NCI-H2196 (cell line): ENCODE measurements around the gene UBAP1L.
"Not testable (repeated sequence)": the region's sequence is repeated elsewhere in the genome, so short reads cannot be mapped to it uniquely, and the experiment has no call there.

Source experiments
- DNase-seq: peaks from one replicate; lab custom pipeline; 2025; ENCODE audit not compliant: unreplicated experiment; lab: John Stamatoyannopoulos, UW

Gene UBAP1L

GRCh38 chr15:65100442-65100841 is 14.6 kb downstream of the UBAP1L start:
- DNase-seq: no peak

DNA sequence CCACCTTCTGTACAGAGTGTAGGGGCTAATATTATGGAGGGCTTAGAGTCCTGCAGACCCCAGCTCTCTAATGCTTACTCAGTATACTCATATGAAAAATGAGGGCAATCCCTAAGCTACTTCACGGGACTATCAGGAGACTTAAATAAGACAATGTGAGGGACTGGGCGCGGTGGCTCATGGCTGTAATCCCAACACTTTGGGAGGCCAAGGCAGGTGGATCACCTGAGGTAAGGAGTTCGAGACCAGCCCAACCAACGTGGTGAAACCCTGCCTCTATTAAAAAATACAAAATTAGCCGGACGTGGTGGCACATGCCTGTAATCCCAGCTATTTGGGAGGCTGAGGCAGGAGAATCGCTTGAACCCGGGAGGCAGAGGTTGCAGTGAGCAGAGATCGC is 15.2 kb downstream of the UBAP1L start:
- not testable (repeated sequence) for DNase-seq

DNA sequence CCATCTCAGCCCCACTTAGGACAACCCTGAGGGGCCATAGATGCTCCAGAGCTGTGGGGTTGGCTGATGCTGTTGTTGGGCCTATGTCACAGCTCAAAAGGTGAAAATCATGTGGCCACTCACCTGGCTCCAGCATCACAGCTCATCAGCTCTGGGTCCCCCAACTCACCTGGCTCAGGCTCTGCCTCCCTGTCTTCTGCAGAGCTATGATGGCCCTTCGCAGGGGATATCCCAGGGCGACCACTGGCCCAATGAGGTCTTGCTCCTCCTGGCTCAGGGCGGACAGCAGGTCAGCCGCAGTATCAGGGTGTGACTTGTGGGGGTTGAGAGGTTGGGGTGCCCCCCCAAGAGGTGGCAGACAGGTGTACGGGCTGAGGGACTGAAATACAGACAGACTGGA is 15.7 kb downstream of the UBAP1L start:
- no peak for DNase-seq

GRCh38 chr15:65097651-65098263 is 17.2 kb downstream of the UBAP1L start:
- no peak for DNase-seq

GRCh38 chr15:65096481-65097385 is 18.3 kb downstream of the UBAP1L start:
- DNase-seq: no peak

- no peak for DNase-seq
These were observed 19.3 kb downstream of the UBAP1L start for GRCh38 chr15:65095747-65096104.

DNA sequence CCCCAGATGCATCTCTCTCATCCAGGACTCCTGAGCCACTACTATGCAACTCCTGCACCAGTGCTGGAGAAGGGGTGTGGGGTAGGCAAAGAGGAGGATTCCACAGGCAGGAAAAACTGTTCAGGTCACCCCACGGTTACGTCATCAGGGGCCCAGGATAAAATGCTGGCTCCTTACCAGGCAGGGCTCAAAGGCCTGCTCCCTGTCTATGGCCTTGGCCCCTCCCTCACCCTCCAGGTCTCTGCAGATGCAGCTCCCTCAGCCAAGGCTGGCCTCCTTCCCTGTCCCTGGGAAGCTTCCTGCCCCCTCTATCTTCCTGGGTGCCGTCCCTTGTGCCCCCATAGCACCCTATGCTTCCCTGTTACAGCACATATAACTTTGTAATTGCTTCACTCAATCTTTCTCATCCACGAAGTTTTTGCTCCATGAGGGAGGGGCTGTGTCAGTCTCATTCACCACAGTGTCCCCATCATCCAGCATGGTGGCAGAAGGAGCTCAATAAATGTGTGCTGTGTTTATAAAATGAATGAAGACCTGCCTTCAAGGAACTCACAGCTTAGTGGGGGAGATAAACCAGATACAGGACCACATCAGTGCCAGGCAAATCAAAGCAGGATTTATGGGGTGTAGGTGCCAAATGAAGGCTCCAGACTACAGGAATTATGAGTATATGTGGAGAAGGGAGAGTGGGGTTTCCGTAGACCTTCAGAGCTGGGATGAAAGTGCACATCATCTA is 19.8 kb downstream of the UBAP1L start:
- DNase-seq: no peak

GRCh38 chr15:65094294-65094995 is 20.6 kb downstream of the UBAP1L start:
- no peak for DNase-seq

DNA sequence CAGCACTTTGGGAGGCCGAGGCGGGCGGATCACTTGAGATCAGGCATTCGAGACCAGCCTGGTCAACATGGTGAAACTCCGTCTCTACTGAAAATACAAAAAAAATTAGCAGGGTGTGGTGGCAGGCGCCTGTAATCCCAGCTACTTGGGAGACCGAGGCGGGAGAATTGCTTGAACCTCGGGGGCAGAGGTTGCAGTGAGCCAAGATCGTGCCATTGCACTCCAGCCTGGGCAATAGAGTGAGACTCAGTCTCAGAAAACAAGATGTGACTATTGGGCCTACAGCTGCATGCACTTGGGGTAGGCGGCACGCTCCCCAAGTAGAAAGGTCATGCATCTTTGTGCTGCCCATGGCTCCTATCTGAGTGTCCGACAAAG is 21.2 kb downstream of the UBAP1L start:
- not testable (repeated sequence) for DNase-seq

GRCh38 chr15:65092911-65093792 is 21.8 kb downstream of the UBAP1L start:
- DNase-seq: no peak

- no peak for DNase-seq
These were observed 22.8 kb downstream of the UBAP1L start for GRCh38 chr15:65091946-65092770.

DNA sequence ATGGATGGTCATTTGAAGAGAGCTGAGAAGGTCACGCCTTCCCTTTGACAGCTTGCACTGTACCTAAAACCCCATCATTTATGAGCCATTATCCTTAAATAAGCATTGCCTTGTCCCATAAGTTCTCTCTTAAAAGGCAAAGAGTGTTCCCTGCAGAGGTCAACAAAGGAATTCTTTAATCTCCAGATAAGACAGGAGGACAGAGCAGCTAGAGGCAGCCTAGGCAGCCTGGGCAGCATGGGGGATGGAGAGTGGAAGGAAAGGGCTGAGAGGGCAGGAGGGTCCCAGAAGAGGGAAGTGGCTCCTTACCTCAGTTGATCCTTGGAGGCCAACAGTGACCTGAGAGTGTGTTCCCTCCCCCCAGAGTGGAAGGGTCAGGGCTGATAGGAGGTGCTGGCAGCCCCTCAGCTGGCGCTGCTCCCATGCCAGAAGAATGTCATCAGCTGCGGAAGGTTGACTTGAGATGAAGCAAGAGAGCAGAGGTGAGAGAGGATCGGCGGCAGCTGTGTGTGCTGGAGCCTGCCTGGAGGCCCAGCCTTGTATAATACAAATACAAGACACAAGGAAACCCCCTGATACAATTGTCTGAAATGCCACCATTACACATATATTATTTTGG is 25.7 kb downstream of the UBAP1L start:
- DNase-seq: no peak

DNA sequence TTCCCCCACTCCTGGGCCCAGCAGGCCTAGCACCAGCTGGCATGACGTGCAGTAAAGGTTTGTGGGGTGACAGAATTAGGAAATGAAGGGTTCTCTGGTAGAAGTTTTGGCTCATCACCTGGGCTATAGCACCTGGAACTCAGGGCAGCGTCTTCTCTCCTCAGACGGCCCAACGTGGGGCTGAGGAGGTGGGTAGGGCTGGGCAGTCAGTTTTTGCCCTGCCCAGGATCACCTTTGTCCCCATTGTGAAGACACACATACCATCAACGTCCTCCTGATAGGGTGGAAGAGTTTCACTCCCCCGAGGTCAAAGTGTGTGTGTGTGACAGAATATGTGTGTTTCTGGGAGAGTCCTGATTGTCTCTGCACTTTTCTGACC is 26.4 kb downstream of the UBAP1L start:
- no peak for DNase-seq

DNA sequence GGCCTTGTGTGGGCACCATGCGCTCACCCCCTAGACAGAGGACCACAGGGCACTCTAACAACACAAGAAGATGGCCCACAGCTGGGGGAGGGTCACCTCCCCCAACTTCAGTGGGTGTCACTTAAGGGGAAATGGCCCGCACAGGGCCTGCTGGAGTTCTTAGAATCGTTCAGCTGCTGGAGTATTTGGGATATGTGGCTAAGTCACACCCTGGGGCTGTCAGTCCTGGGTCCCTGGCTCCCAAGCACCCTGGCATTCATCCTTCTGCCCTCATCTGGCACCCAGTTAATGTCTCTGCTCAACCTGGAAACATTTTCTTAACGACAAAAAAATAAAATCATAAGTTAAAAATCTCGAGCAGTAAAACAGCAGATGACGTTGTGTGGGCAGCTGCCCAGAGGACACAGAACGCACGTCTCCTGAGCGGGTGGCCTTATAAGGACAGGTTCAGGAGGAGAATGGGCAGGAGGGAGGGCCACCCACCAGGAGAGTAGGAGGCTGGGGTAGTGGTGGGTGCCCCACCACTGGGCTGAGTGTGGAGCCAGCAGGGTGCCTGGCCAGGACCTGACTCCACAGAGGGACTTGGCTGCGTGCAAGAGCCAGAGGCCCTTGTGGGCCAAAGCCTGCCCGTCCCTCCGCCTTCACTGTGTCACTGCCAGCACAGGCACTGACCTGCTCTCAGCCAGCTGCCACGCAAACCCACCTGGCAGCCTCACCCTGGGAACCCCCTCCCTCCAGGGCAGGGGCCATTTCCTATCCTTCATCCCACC is 26.9 kb downstream of the UBAP1L start:
- no peak for DNase-seq

DNA sequence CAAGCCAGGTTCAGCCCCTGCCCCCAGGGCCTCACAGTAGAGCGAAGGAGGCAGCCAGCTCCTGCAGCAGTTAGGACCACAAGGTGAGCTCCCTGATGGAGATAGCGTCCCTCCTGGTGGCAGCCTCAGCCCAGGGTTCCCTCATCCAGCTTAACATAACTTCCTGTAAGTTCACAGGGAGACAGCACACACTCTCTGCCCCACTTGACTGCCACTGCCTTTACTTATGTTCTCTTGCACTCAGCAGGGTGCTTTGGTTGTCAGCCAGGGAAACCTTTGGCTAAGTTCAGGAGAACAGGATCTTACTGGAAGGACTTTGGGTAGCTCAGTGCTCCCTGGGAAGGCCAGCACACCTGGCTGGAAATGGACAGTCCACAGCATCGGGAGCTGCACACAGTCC is 27.6 kb downstream of the UBAP1L start:
- no peak for DNase-seq

GRCh38 chr15:65086680-65087111 is 28.3 kb downstream of the UBAP1L start:
- DNase-seq: no peak

GRCh38 chr15:65085990-65086679 is 28.9 kb downstream of the UBAP1L start:
- no peak for DNase-seq
